OCI-LY3 (cell line): ENCODE data around the gene RPP14.
A peak's percentile ranks its signal among the peaks of the same experiment; 100 is the strongest.

Source experiments
- H2AFZ ChIP-seq: fragments of 200-600, 300-600 bp; shearing (Covaris generic); 2 replicates; pipeline ENCODE4 v1.6.0; 2014; ENCODE audit warnings: antibody characterized with exemption, low read depth, low read length
- H3K27ac ChIP-seq: fragments of 200-600, 300-600 bp; sonication (generic); 2 replicates; pipeline ENCODE4 v1.5.1; 2014; ENCODE audit warnings: mild to moderate bottlenecking, low read length, moderate library complexity, mixed read lengths
- H3K27me3 ChIP-seq: fragments of 200-600, 300-600 bp; sonication (generic); 2 replicates; pipeline ENCODE4 v1.6.1; 2014; ENCODE audit warnings: low read depth, low read length, mixed read lengths
- H3K36me3 ChIP-seq: fragments of 200-600, 300-600 bp; sonication (generic); replicated peaks from 2 replicates; pipeline ENCODE3; 2014; ENCODE audit warnings: low read depth, low read length, mixed read lengths
- H3K4me1 ChIP-seq: fragments of 300-600, 200-600 bp; sonication (generic); 2 replicates; pipeline ENCODE4 v1.6.1; 2014; ENCODE audit warnings: low read length, mixed read lengths
- H3K4me2 ChIP-seq: fragments of 200-600, 300-600 bp; sonication (generic); 2 replicates; pipeline ENCODE4 v1.6.1; 2014; ENCODE audit warnings: low read length, mixed read lengths
- H3K4me3 ChIP-seq: fragments of 300-600, 200-600 bp; sonication (generic); 2 replicates; pipeline ENCODE4 v1.5.1; 2014; ENCODE audit warnings: antibody characterized with exemption, mild to moderate bottlenecking, low read length, moderate library complexity
- H3K79me2 ChIP-seq: fragments of 300-600, 200-600 bp; shearing (Covaris generic); 2 replicates; pipeline ENCODE4 v1.6.1; 2014; ENCODE audit warnings: mild to moderate bottlenecking, low read length, mixed read lengths
- H3K9ac ChIP-seq: fragments of 300-600, 200-600 bp; shearing (Covaris generic); 2 replicates; pipeline ENCODE4 v1.6.0; 2014; ENCODE audit warnings: mild to moderate bottlenecking, low read length, moderate library complexity
- H3K9me3 ChIP-seq: fragments of 200-600, 300-600 bp; shearing (Covaris generic); 2 replicates; pipeline ENCODE4 v1.6.1; 2014; ENCODE audit warnings: low read length, mixed read lengths; ENCODE audit not compliant: insufficient read depth
- H4K20me1 ChIP-seq: fragments of 200-600, 300-600 bp; sonication (generic); 2 replicates; pipeline ENCODE4 v1.6.1; 2016; ENCODE audit warnings: low read length, mixed read lengths; ENCODE audit not compliant: insufficient read depth
- CTCF ChIP-seq: fragments of 200-600, 300-600 bp; sonication (generic); IDR thresholded peaks from 2 replicates; pipeline ENCODE4 v1.5.1; 2014; ENCODE audit warnings: antibody characterized with exemption, low read length, low read depth
- EZH2phosphoT487 ChIP-seq: fragments of 200-600 bp; shearing (Covaris generic); IDR thresholded peaks from 2 replicates; pipeline ENCODE4 v1.6.1; 2018; ENCODE audit warnings: antibody characterized with exemption, mixed run types, low read depth

RPP14 gene

GRCh38 chr3:58299075-58299474 is 7.0 kb upstream of the RPP14 start:
- Histone ChIP-seq H3K79me2 (no peaks in the 10 kb centered on the region), H3K9me3 (no peaks in the 10 kb centered on the region; the same call in 1 of the 2 replicates), H3K4me3 (no peak overlapping the region), H2AFZ (no peak overlapping the region), H3K4me2 (no peak overlapping the region), H3K27ac (no peak overlapping the region), H3K4me1 (no peaks in the 10 kb centered on the region), H4K20me1 (no peaks in the 10 kb centered on the region), H3K36me3 (peaks cover 6% of the 10 kb centered on the region), H3K9ac (no peak overlapping the region), H3K27me3 (peaks cover 16% of the 10 kb centered on the region; the same call in 1 of the 2 replicates)
- TF ChIP-seq EZH2phosphoT487 (no peak), CTCF (no peak)

GRCh38 chr3:58299839-58300516 is 6.1 kb upstream of the RPP14 start:
- Histone ChIP-seq H3K36me3 (peaks cover 3% of the 10 kb centered on the region), H4K20me1 (no peaks in the 10 kb centered on the region), H3K9ac (no peak overlapping the region), H3K27me3 (peaks cover 16% of the 10 kb centered on the region; the same call in 1 of the 2 replicates), H3K9me3 (no peaks in the 10 kb centered on the region; the same call in 1 of the 2 replicates), H2AFZ (no peak overlapping the region), H3K79me2 (no peaks in the 10 kb centered on the region), H3K4me3 (no peak overlapping the region), H3K27ac (no peak overlapping the region), H3K4me1 (no peaks in the 10 kb centered on the region), H3K4me2 (no peak overlapping the region)
- TF ChIP-seq EZH2phosphoT487 (no peak), CTCF (peak; percentile 87)

GRCh38 chr3:58307639-58308215 is 1.7 kb downstream of the RPP14 start:
- Histone ChIP-seq H3K4me1 (peaks cover 10% of the 10 kb centered on the region), H3K4me3 (peak overlapping the region; percentile 91), H3K27ac (peak overlapping the region; percentile 83; the same call in 1 of the 2 replicates), H4K20me1 (peaks cover 20% of the 10 kb centered on the region), H3K9me3 (no peaks in the 10 kb centered on the region), H2AFZ (no peak overlapping the region), H3K27me3 (no peaks in the 10 kb centered on the region), H3K36me3 (peaks cover 34% of the 10 kb centered on the region), H3K9ac (peak overlapping the region; percentile 95), H3K4me2 (peak overlapping the region; percentile 85), H3K79me2 (peaks cover 50% of the 10 kb centered on the region)
- TF ChIP-seq EZH2phosphoT487 (no peak), CTCF (peak; percentile 74)

GRCh38 chr3:58308728-58309127 is 2.7 kb downstream of the RPP14 start:
- no peak overlapping the region for H3K4me3 ChIP-seq
- no peak overlapping the region for H3K9ac ChIP-seq
- peaks cover 20% of the 10 kb centered on the region for H4K20me1 ChIP-seq
- TF ChIP-seq CTCF (no peak), EZH2phosphoT487 (no peak)
- H3K4me2 ChIP-seq, result no peak overlapping the region
- H2AFZ ChIP-seq, result no peak overlapping the region
- no peaks in the 10 kb centered on the region for H3K27me3 ChIP-seq
- peaks cover 41% of the 10 kb centered on the region for H3K36me3 ChIP-seq
- H3K9me3 ChIP-seq, result no peaks in the 10 kb centered on the region
- H3K4me1 ChIP-seq, result peaks cover 10% of the 10 kb centered on the region
- H3K79me2 ChIP-seq, result peaks cover 54% of the 10 kb centered on the region
- no peak overlapping the region for H3K27ac ChIP-seq
